Mucosa of rectum (tissue), 2 donors: ENCODE measurements around the gene LSM6.

Source experiments
- H3K27ac ChIP-seq, 2 donors: one replicate each; pipeline ENCODE4 v1.7.0; 2013; ENCODE audit warnings: inconsistent platforms in 2 of 2, low read depth in 2 of 2, low read length in 2 of 2
- H3K27me3 ChIP-seq, 2 donors: one replicate each; pipeline ENCODE4 v1.7.0; 2013; ENCODE audit warnings: low read length in 2 of 2; ENCODE audit not compliant: control insufficient read depth in 2 of 2, insufficient read depth in 2 of 2
- H3K36me3 ChIP-seq, 2 donors: one replicate each; pipeline ENCODE4 v1.7.0; 2013; ENCODE audit warnings: low read length in 2 of 2; ENCODE audit not compliant: control insufficient read depth in 2 of 2, insufficient read depth in 2 of 2
- H3K4me1 ChIP-seq, 2 donors: one replicate each; pipeline ENCODE4 v1.7.0; 2013; ENCODE audit warnings: low read length in 2 of 2, mild to moderate bottlenecking in 1 of 2; ENCODE audit not compliant: control insufficient read depth in 2 of 2, insufficient read depth in 2 of 2
- H3K4me3 ChIP-seq, 2 donors: one replicate each; pipeline ENCODE4 v1.7.0; 2013; ENCODE audit warnings: low read length in 2 of 2
- H3K9ac ChIP-seq, 2 donors: one replicate each; pipeline ENCODE4 v1.7.0; 2013; ENCODE audit warnings: low read length in 2 of 2, low read depth in 1 of 2, mild to moderate bottlenecking in 1 of 2
- H3K9me3 ChIP-seq, 2 donors: one replicate each; pipeline ENCODE4 v1.7.0; 2013; ENCODE audit warnings: low read length in 2 of 2; ENCODE audit not compliant: control insufficient read depth in 2 of 2
- donor health status: healthy.
- donor health status: Normal muscosa, but diverticular disease.

The LSM6 gene

DNA sequence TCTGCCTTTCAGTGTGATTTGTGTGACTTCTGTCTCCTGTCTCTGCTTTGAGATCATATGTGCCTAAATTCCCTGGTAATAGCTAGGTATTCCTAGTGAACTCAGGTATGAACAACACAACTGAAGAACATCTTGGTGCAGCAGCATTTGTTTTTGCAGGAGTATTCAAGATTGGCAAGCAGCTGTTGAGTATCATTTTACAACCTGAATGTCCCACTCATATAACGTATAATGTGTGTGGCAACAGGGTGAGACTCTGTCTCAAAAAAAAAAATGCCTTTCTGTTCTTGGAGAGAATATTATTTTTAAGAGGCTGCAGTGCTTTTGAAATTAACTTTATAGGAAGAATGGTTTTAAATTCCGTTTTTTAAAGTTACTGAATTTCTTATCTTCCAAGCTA is 7.7 kb downstream of the LSM6 start:
- H3K9ac ChIP-seq = no peak overlapping the region
- H3K4me1 ChIP-seq = no peaks in the 10 kb centered on the region
- H3K4me3 ChIP-seq = no peak overlapping the region
- no peaks in the 10 kb centered on the region for H3K9me3 ChIP-seq
- peaks cover 14 to 18% of the 10 kb centered on the region in 2 donors for H3K36me3 ChIP-seq
- no peak overlapping the region for H3K27ac ChIP-seq
- no peaks in the 10 kb centered on the region for H3K27me3 ChIP-seq

- Histone ChIP-seq H3K36me3 (peaks cover 34 to 42% of the 10 kb centered on the region in 2 donors), H3K9ac (no peak overlapping the region), H3K4me1 (no peaks in the 10 kb centered on the region), H3K4me3 (no peak overlapping the region), H3K27me3 (no peaks in the 10 kb centered on the region), H3K9me3 (no peaks in the 10 kb centered on the region), H3K27ac (no peak overlapping the region)
Measured at GRCh38 chr4:146186041-146186440, 10.5 kb downstream of the LSM6 start.

- Histone ChIP-seq H3K36me3 (peaks cover 34 to 42% of the 10 kb centered on the region in 2 donors), H3K9me3 (no peaks in the 10 kb centered on the region), H3K4me3 (no peak overlapping the region), H3K9ac (no peak overlapping the region), H3K4me1 (no peaks in the 10 kb centered on the region), H3K27me3 (no peaks in the 10 kb centered on the region), H3K27ac (no peak overlapping the region)
Measured at GRCh38 chr4:146186596-146186995, 11.1 kb downstream of the LSM6 start.

- Histone ChIP-seq H3K36me3 (peaks cover 29 to 39% of the 10 kb centered on the region in 2 donors), H3K4me3 (no peak overlapping the region), H3K27ac (no peak overlapping the region)
Measured at GRCh38 chr4:146190456-146190855, 14.9 kb downstream of the LSM6 start.

GRCh38 chr4:146191766-146192458 is 16.4 kb downstream of the LSM6 start:
- Histone ChIP-seq H3K36me3 (peaks cover 25 to 38% of the 10 kb centered on the region in 2 donors), H3K9ac (no peak overlapping the region), H3K9me3 (no peaks in the 10 kb centered on the region), H3K27ac (no peak overlapping the region), H3K27me3 (no peaks in the 10 kb centered on the region), H3K4me1 (no peaks in the 10 kb centered on the region), H3K4me3 (no peak overlapping the region)

More at GRCh38 chr4:146190456-146190855, 14.9 kb downstream of the LSM6 start:
- Histone ChIP-seq H3K9me3 (no peaks in the 10 kb centered on the region), H3K4me1 (no peaks in the 10 kb centered on the region), H3K27me3 (no peaks in the 10 kb centered on the region), H3K9ac (no peak overlapping the region)

DNA sequence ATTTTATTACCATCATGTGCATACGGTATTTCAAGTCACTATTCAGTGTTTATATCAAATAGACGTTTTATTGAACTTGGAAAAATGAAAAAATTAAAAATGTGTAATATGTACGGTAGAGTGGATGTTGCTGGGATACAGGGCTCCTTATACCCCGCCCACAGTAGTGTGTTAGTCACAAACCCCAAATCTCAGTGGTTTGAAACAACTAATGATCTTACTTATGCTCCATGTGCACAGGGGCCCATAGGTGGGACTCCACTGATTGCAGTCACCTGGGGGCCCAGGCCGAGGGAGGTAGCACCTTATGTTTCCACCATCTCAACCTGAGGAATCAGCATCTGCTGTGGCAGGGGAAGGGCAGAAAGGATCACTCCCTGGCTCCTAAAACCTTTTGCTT is 18.1 kb downstream of the LSM6 start:
- H3K36me3 ChIP-seq = peaks cover 12 to 28% of the 10 kb centered on the region in 2 donors
- no peak overlapping the region for H3K27ac ChIP-seq
- no peaks in the 10 kb centered on the region for H3K27me3 ChIP-seq
- H3K9ac ChIP-seq = no peak overlapping the region
- no peaks in the 10 kb centered on the region for H3K4me1 ChIP-seq
- H3K9me3 ChIP-seq = no peaks in the 10 kb centered on the region
- H3K4me3 ChIP-seq = no peak overlapping the region

DNA sequence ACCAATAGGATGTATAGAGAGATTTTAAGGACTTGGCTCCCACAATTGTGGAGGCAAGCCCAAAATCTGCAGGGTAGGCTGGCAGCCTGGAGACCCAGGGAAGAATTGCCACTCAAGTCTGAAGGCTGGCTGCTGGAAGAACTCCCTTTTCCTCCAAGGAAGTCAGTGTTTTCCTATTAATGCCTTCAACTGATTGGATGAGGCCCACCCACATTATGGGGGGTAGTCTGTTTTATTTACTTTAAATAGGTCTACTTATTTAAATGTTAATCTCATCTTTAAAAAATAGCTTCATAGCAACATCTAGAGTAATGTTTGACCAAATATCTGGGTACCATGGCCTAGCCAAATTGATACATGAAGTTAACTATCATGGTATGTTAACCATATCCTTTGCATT is 18.7 kb downstream of the LSM6 start:
- Histone ChIP-seq H3K4me3 (no peak overlapping the region), H3K27ac (no peak overlapping the region), H3K36me3 (peaks cover 12 to 22% of the 10 kb centered on the region in 2 donors), H3K4me1 (no peaks in the 10 kb centered on the region), H3K27me3 (no peaks in the 10 kb centered on the region), H3K9ac (no peak overlapping the region), H3K9me3 (no peaks in the 10 kb centered on the region)

DNA sequence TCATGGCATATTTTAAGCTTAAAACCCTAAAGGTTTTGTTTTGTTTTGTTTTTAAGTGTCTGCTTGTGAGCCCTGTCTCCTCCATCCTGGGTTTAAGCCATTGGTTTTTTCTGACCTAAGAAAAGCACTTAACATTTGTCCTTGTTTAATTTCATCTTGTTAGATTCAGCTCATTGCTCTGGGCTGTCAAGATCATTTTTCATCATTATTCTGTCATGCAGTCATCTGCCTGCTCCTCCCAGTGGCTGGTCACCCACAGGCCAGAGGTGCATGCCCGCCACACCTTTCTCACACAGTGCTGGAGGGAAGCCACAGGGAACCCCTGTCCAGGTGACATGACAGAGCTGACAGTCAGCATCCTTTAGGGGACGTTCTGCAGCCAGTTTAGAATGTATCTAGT is 27.1 kb downstream of the LSM6 start:
- H3K27me3 ChIP-seq = no peaks in the 10 kb centered on the region

GRCh38 chr4:146207410-146207809 is 31.9 kb downstream of the LSM6 start:
- H3K4me3 ChIP-seq = no peak overlapping the region
- H3K9me3 ChIP-seq = no peaks in the 10 kb centered on the region

More for the DNA sequence above, 27.1 kb downstream of the LSM6 start:
- no peak overlapping the region for H3K4me3 ChIP-seq
- no peaks in the 10 kb centered on the region for H3K9me3 ChIP-seq
- H3K9ac ChIP-seq = no peak overlapping the region
- no peaks in the 10 kb centered on the region for H3K4me1 ChIP-seq
- no peak overlapping the region for H3K27ac ChIP-seq
- no peaks in the 10 kb centered on the region for H3K36me3 ChIP-seq

GRCh38 chr4:146210890-146211289 is 35.4 kb downstream of the LSM6 start:
- H3K9me3 ChIP-seq = no peaks in the 10 kb centered on the region
- no peak overlapping the region for H3K4me3 ChIP-seq
- no peaks in the 10 kb centered on the region for H3K4me1 ChIP-seq
- H3K9ac ChIP-seq = no peak overlapping the region
- H3K36me3 ChIP-seq = no peaks in the 10 kb centered on the region
- H3K27ac ChIP-seq = no peak overlapping the region
- H3K27me3 ChIP-seq = no peaks in the 10 kb centered on the region

More at GRCh38 chr4:146207410-146207809, 31.9 kb downstream of the LSM6 start:
- no peaks in the 10 kb centered on the region for H3K27me3 ChIP-seq
- H3K9ac ChIP-seq = no peak overlapping the region
- no peak overlapping the region for H3K27ac ChIP-seq
- H3K36me3 ChIP-seq = no peaks in the 10 kb centered on the region
- no peaks in the 10 kb centered on the region for H3K4me1 ChIP-seq
